ENCODE results near the gene CCDC92.

CCDC92 gene

DNA sequence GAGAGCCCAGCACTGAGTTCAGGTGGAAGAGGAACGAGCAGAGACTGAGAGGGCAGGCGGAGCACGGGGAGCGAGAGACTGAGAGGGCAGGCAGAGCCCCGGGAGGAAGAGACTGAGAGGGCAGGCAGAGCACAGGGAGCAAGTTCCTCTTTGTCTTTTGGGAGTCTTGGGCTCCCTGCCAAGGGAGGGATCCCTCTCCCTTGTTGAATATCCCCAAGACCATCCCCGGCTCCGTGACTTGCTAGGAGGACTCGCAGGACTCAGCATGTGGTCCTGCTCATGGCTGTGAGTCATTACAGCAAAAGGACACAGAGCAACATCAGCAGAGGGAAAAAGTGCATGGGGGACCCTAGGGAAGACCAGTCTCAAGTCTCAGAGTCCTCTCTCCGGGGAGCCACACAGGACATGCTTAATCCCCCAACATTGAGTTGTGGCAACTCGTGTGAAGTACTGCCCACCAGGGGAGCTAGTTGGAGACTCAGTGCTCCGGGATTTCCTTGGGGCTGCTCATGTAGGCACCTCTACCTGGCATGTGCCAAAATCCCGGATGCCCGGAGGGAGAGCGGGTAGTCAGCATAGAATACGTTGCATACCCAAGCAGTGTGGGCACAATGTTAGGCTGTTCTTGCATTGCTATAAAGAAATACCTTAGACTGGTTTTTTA is 81.0 kb downstream of the CCDC92 start:
- DNase-seq (ENCODE audit: low read depth in 1 of 2, low spot score in 1 of 2): no peak

DNA sequence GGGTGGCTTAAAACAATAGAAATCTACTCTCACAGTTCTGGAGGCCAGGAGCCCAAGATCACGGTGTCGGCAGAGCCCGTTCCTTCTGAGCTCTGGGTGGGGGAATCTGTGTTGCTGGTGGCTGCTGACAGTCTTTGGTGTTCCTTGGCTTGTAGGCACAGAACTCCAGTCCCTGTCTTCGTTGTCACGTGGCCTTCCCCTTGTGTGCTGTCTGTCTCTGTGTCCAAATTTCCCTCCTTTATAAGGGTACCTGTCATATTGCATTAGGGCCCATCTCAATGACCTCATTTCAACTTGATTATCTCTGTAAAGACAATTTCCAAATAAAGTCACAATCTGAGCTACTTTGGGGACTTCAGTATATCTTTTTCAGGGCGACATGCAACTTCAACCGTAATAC is 81.6 kb downstream of the CCDC92 start:
- no peak for DNase-seq (ENCODE audit: low read depth in 1 of 2, low spot score in 1 of 2)

DNA sequence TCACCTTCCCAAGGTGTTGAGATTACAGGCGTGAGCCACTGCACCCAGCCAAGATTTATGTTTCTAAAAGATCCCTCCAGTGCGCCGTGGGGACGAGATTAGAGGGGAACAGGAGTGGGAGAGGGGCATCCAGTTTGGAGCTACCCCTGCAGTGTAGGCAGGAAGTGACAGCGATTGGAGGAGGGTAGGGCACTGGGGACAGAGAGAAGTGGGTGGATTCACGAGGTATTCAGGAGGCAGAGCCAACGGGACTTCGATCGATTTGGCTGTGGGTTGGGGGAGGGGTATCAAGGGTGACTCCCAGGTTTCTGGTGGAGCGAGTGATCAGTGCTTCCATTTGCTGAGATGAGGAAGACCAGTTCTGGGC is 82.1 kb downstream of the CCDC92 start:
- DNase-seq (ENCODE audit: low read depth in 1 of 2, low spot score in 1 of 2): no peak

DNA sequence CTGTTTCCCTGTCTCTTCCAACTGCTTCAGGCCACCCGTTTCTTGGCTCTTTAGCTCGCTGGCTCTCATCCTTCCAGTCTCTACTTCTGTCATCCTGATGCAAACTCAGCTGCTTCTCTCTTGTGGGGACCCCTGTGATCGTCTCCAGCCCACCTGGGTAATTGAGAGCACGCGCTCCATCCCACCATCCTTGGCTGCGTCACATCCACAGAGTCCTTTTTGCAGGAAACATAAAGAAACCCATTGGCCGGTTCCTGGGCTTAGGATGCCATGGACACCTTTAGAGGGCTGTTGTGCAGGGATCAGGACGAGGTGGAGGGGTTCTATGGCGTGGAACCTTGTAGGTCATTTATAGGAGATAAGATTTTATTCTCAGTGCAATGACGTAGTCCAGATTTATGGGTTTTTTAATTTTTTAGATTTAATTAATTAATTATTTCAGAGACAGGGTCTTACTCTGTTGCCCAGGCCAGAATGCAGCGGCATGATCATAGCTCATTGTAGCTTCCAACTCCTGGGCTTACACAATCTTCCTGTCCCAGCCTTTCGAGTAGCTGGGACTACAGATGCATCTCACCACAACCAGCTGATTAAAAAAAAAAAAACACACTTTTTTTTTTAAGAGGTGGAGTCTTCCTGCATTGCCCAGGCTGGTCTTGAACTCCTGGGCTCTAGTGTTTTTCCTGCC is 82.6 kb downstream of the CCDC92 start:
- DNase-seq (ENCODE audit: low read depth in 1 of 2, low spot score in 1 of 2): no peak

- DNase-seq (ENCODE audit: low read depth in 1 of 2, low spot score in 1 of 2): no peak
Measured at GRCh38 chr12:123888989-123889388, 83.6 kb downstream of the CCDC92 start.

DNA sequence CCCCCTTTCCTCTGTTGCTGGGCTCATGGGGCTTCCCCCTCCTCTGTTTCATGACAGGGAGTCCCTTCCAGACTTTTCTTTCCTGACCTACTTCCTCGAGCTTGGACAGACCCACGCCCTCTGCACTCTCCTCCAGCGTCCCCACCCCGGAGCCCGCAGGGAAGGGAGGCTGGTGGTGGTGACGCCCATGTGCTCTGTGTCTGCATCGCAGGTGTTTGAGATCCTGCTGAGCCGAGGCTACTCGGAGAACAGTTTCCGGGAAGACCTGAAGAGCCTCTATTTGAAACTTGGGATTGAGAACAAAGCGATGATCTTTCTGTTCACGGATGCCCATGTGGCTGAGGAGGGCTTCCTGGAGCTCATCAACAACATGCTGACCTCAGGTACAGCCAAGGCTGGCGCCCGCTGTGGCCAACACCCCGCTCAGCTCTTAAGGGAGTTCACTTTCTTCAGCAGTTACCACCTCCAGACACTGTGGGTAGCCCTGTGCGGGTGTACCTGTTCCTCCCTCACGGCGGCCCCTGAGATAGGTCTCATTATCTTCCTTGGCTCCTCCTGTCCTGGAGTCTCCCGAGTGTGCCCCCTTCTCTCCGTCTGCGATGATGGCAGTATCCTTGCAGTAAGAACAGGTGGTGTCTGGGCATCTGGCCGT is 85.6 kb downstream of the CCDC92 start:
- DNase-seq (ENCODE audit: low read depth in 1 of 2, low spot score in 1 of 2): no peak

DNA sequence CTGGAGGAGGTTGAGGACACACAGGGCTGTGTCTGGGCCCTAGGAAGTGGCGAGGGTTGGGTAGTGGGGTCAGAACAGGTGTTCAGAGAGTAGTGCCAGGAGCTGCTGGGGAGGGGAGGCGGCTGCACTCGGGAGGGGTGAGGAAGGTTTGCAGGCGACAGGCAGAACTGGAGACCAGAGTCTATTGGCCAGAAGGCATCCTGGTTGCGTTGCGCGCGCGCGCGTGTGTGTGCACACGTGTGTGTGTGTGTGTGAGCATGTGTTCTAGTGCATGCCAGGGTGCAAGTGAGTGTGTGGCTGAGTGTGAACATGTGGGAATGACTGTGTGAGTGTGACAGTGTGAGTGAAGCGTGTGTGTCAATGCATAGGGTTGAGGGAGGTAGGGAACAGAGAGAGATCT is 86.4 kb downstream of the CCDC92 start:
- no peak for DNase-seq (ENCODE audit: low read depth in 1 of 2, low spot score in 1 of 2)
